ENCODE results near the gene EIF4B. TPM values are rescaled to one million over a fixed set of nuclear protein-coding genes. Genes with fewer than 3 reads are reported as not detected.
"Not testable (repeated sequence)": the region's sequence is repeated elsewhere in the genome, so short reads cannot be mapped to it uniquely, and the experiment has no call there.

Gene EIF4B
- total RNA-seq, 4 donors from 2014 or later, result 225 to 571 (median 372) TPM

GRCh38 chr12:52980650-52981423, 25.4 kb upstream of the EIF4B start:
- TF ChIP-seq CTCF (IDR thresholded peaks at IDR 0.05), result peak; percentile 95 to 100 (median 98)
- TF ChIP-seq POLR2A (IDR thresholded peaks at IDR 0.05), result no peak
- Histone ChIP-seq H3K27me3 (peaks cover 0 to 35% (median 0%) of the 10 kb centered on the region in 4 donors), H3K4me1 (peaks cover 0 to 4% (median 0%) of the 10 kb centered on the region in 3 donors), H3K9me3 (no peaks in the 10 kb centered on the region), H3K36me3 (no peaks in the 10 kb centered on the region), H3K27ac (no peak overlapping the region), H3K4me3 (no peak overlapping the region)
- 26 to 30% methylated on average over 9 to 13 of the region's 13 CpGs for WGBS, 2 donors
- intact Hi-C loops (cut with DNase I), result no loop called here
- peak; percentile 22 for DNase-seq

GRCh38 chr12:52984136-52984535, 22.1 kb upstream of the EIF4B start:
- intact Hi-C loops (cut with DNase I), result no loop called here
- H3K36me3 ChIP-seq, result no peaks in the 10 kb centered on the region
- no peaks in the 10 kb centered on the region for H3K9me3 ChIP-seq
- TF ChIP-seq CTCF (IDR thresholded peaks at IDR 0.05), result no peak
- TF ChIP-seq POLR2A (IDR thresholded peaks at IDR 0.05), result no peak
- H3K27me3 ChIP-seq, result peaks cover 0 to 13% (median 0%) of the 10 kb centered on the region in 4 donors
- H3K27ac ChIP-seq, result no peak overlapping the region
- 100% methylated on average over 1 of the region's 1 CpG; no CpG with 5 or more reads in 1 of the 2 donors for WGBS, 2 donors
- H3K4me1 ChIP-seq, result peaks cover 0 to 4% (median 0%) of the 10 kb centered on the region in 3 donors
- no peak for DNase-seq
- H3K4me3 ChIP-seq, result no peak overlapping the region

- Histone ChIP-seq H3K9me3 (no peaks in the 10 kb centered on the region), H3K4me3 (no peak overlapping the region), H3K27me3 (no peaks in the 10 kb centered on the region), H3K27ac (no peak overlapping the region), H3K36me3 (no peaks in the 10 kb centered on the region), H3K4me1 (peaks cover 0 to 17% (median 4%) of the 10 kb centered on the region in 3 donors)
- no peak for TF ChIP-seq CTCF (IDR thresholded peaks at IDR 0.05)
- TF ChIP-seq POLR2A (IDR thresholded peaks at IDR 0.05), result no peak
- DNase-seq, result no peak
- 81 to 84% methylated on average over 6 of the region's 6 CpGs for WGBS, 2 donors
- intact Hi-C loops (cut with DNase I), result no loop called here
Observed at GRCh38 chr12:52988898-52989297, 17.4 kb upstream of the EIF4B start.

- no peaks in the 10 kb centered on the region for H3K36me3 ChIP-seq
- H3K9me3 ChIP-seq, result no peaks in the 10 kb centered on the region
- no peaks in the 10 kb centered on the region for H3K27me3 ChIP-seq
- no peak overlapping the region for H3K4me3 ChIP-seq
- H3K27ac ChIP-seq, result no peak overlapping the region
- no peak for DNase-seq
- intact Hi-C loops (cut with DNase I), result no loop called here
- peaks cover 0 to 18% (median 4%) of the 10 kb centered on the region in 3 donors for H3K4me1 ChIP-seq
- no peak for TF ChIP-seq CTCF (IDR thresholded peaks at IDR 0.05)
- 73 to 81% methylated on average over 4 of the region's 4 CpGs for WGBS, 2 donors
Observed at GRCh38 chr12:52990206-52990605, 16.1 kb upstream of the EIF4B start.

- H3K9me3 ChIP-seq; H3K27me3 ChIP-seq; H3K27ac ChIP-seq; H3K4me3 ChIP-seq; H3K36me3 ChIP-seq; intact Hi-C loops (cut with DNase I); DNase-seq: not testable (repeated sequence)
- H3K4me1 ChIP-seq, result peaks cover 0 to 18% (median 4%) of the 10 kb centered on the region in 3 donors
- WGBS, 2 donors, result 89 to 90% methylated on average over 5 of the region's 5 CpGs
Observed at GRCh38 chr12:52992240-52992639, 14.0 kb upstream of the EIF4B start.
